HCT116 (cell line): ENCODE results near the gene SNAPC4. TPM values are rescaled to one million over a fixed set of nuclear protein-coding genes. Genes with fewer than 3 reads are reported as not detected.

Experiments
- ATAC-seq: fragments of 200-7000 bp; cut with Tn5 transposase; 2 replicates; pipeline ENCODE4 v1.9.1; 2020; ENCODE audit warnings: mild to moderate bottlenecking, moderate library complexity
- BruUV-seq: library from RNA; stranded (reverse); fragments of 400-500 nt; replicated peaks from 2 replicates; lab custom pipeline; 2021; lab: Mats Ljungman, UMichigan
- CTCF ChIA-PET: fragments of 300-600 bp; sonication (Branson Sonifier 250); formaldehyde crosslinking; loops from one replicate; lab custom pipeline; 2021; ENCODE audit warnings: antibody characterized with exemption; lab: Charles Lee
- POLR2A ChIA-PET: fragments of 300-600, 350-600 bp; sonication (Branson Sonifier 250); formaldehyde crosslinking; loops from one replicate; lab custom pipeline; 2021; ENCODE audit warnings: antibody characterized with exemption; lab: Charles Lee
- RAD21 ChIA-PET, 2 experiments: fragments of 300-600 bp; sonication (Branson Sonifier 250); formaldehyde crosslinking; loops; one replicate each; lab custom pipeline; 2023; ENCODE audit warnings: low total read pairs in 2 of 2; ENCODE audit not compliant: uncharacterized antibody in 2 of 2, unreplicated experiment in 2 of 2, low non-redundant PET in 1 of 2; lab: Charles Lee
- DNase-seq: peaks from one replicate; pipeline ENCODE4 v3.0.0-alpha.2; 2010; ENCODE audit warnings: low read depth, low spot score
- H2AFZ ChIP-seq: fragments of 200-600 bp; shearing (Covaris generic), sonication (generic); 2 replicates; pipeline ENCODE4 v1.6.1; 2017; ENCODE audit warnings: low read depth, mixed run types, mixed read lengths, antibody characterized with exemption, low read length; ENCODE audit not compliant: poor library complexity, severe bottlenecking
- H3K27ac ChIP-seq: 2 replicates; pipeline ENCODE4 v1.5.1; 2012; ENCODE audit warnings: low read depth, low read length
- H3K27me3 ChIP-seq: fragments of 200-600 bp; sonication (generic); 2 replicates; pipeline ENCODE4 v1.6.1; 2016; ENCODE audit warnings: mixed run types, low read length, mixed read lengths; ENCODE audit not compliant: insufficient read depth
- H3K36me3 ChIP-seq, 2 experiments: fragments of 200-500 bp in 1 of 2; fragments of 200-600 bp in 1 of 2; sonication (Bioruptor generic) in 1 of 2; sonication (generic) in 1 of 2; 2 replicates each; pipeline versions ENCODE4 v1.5.1 to v1.6.1; 2014 to 2016; ENCODE audit warnings: low read length in 2 of 2, inconsistent platforms in 1 of 2, mixed read lengths in 1 of 2, mixed run types in 1 of 2; ENCODE audit not compliant: insufficient read depth in 2 of 2, control insufficient read depth in 1 of 2
- H3K4me1 ChIP-seq, 2 experiments: fragments of 200-600 bp in 1 of 2; sonication (generic) in 1 of 2; 2 replicates each; pipeline versions ENCODE4 v1.5.1 to v1.6.1; 2012 to 2017; ENCODE audit warnings: low read length in 2 of 2, inconsistent platforms in 1 of 2, mild to moderate bottlenecking in 1 of 2, mixed read lengths in 1 of 2, mixed run types in 1 of 2, moderate library complexity in 1 of 2; ENCODE audit not compliant: insufficient read depth in 2 of 2, control insufficient read depth in 1 of 2
- H3K4me2 ChIP-seq: fragments of 200-600 bp; sonication (generic); 2 replicates; pipeline ENCODE4 v1.6.1; 2017; ENCODE audit warnings: mixed run types, low read length, mixed read lengths
- H3K4me3 ChIP-seq, 2 experiments: fragments of 200-600 bp in 1 of 2; sonication (generic) in 1 of 2; replicated peaks in 1 of 2; 2 replicates each; pipeline ENCODE4 v1.5.1; 2011 to 2016; ENCODE audit warnings: low read length in 2 of 2, control low read depth in 1 of 2, low read depth in 1 of 2, mild to moderate bottlenecking in 1 of 2, mixed read lengths in 1 of 2, mixed run types in 1 of 2
- H3K79me2 ChIP-seq: fragments of 200-600 bp; sonication (generic); 2 replicates; pipeline ENCODE4 v1.6.1; 2017; ENCODE audit warnings: mild to moderate bottlenecking, mixed run types, low read length, moderate library complexity, mixed read lengths; ENCODE audit not compliant: insufficient read depth
- H3K9ac ChIP-seq: fragments of 200-600 bp; sonication (generic); 2 replicates; pipeline ENCODE4 v1.6.1; 2016; ENCODE audit warnings: low read length, mixed read lengths
- H3K9me2 ChIP-seq: fragments of 200-600 bp; sonication (generic), shearing (Covaris generic); 2 replicates; pipeline ENCODE4 v1.6.1; 2017; ENCODE audit warnings: mixed run types, mild to moderate bottlenecking, moderate library complexity; ENCODE audit not compliant: insufficient read depth
- H3K9me3 ChIP-seq, 2 experiments: fragments of 200-500 bp in 1 of 2; fragments of 200-600 bp in 1 of 2; sonication (Bioruptor generic) in 1 of 2; sonication (generic) in 1 of 2; 2 replicates each; pipeline ENCODE4 v1.6.1; 2014 to 2017; ENCODE audit warnings: low read length in 2 of 2, mixed read lengths in 2 of 2, inconsistent platforms in 1 of 2, low read depth in 1 of 2, mild to moderate bottlenecking in 1 of 2, mixed run types in 1 of 2, moderate library complexity in 1 of 2; ENCODE audit not compliant: control insufficient read depth in 1 of 2, insufficient read depth in 1 of 2
- H4K20me1 ChIP-seq: fragments of 200-600 bp; sonication (generic), shearing (Covaris generic); 2 replicates; pipeline ENCODE4 v1.6.1; 2017; ENCODE audit warnings: mixed run types, mild to moderate bottlenecking, moderate library complexity; ENCODE audit not compliant: insufficient read depth
- CBX3 ChIP-seq: IDR thresholded peaks from 2 replicates; pipeline ENCODE4 v1.6.1; 2012; ENCODE audit warnings: low read depth
- RAD21 ChIP-seq: IDR thresholded peaks from 2 replicates; pipeline ENCODE4 v1.6.1; 2012; ENCODE audit warnings: low read depth, mild to moderate bottlenecking
- SIN3A ChIP-seq: IDR thresholded peaks from 2 replicates; pipeline ENCODE4 v1.6.1; 2012; ENCODE audit warnings: low read depth
- TCF7L2 ChIP-seq: IDR thresholded peaks from 2 replicates; pipeline ENCODE4 v1.7.0; 2011; ENCODE audit warnings: borderline replicate concordance, inconsistent platforms; ENCODE audit not compliant: insufficient read depth, insufficient read length; ENCODE audit errors: extremely low read depth
- intact Hi-C: fragments of 100-400 bp; cut with micrococcal nuclease; formaldehyde crosslinking; loops from 2 replicates; pipeline ENCODE4 v1.10.0; 2022
- total RNA-seq: library from RNA; stranded (reverse); gene quantifications from one replicate; pipeline ENCODE4 v1.2.1, GENCODE V29; 2021; ENCODE audit not compliant: unreplicated experiment

SNAPC4 gene
- total RNA-seq, 1 experiment from 2014 or later, result 20.4 TPM

- TF ChIP-seq SIN3A (no peak), CBX3 (no peak)
These were observed 25.8 kb downstream of the SNAPC4 start (continued) for GRCh38 chr9:136374183-136374575.

GRCh38 chr9:136373300-136374182 is 26.4 kb downstream of the SNAPC4 start, which contains the start of gene CARD9:
CARD9 (minus strand) TSS chr9:136373669; CDS start chr9:136372078, 1,591 bp downstream.
- H3K9ac ChIP-seq, result no peak within 1 kb of the TSS
- no peaks in the 10 kb centered on the region for H3K27me3 ChIP-seq
- no peaks in the 10 kb centered on the region for H3K9me3 ChIP-seq
- RAD21 ChIA-PET, result no interaction called here
- peak within 1 kb of the TSS; percentile 12; the same call in 1 of the 2 replicates for H3K4me2 ChIP-seq
- H3K36me3 ChIP-seq, result no peaks in the 10 kb centered on the region; a peak in 1 of 4 replicates
- no peak within 1 kb of the TSS for H2AFZ ChIP-seq
- POLR2A ChIA-PET, result no interaction called here
- CTCF ChIA-PET, result interaction anchor here (1.0 kb wide), 1 partner anchor 11 kb away, joined by 3 read pairs; no protein-coding TSS in a partner anchor
- ATAC-seq (no peak), DNase-seq (no peak)
- no peak within 1 kb of the TSS; the same call in 1 of the 2 replicates for H3K27ac ChIP-seq
- no peak for TF ChIP-seq RAD21
- no peak for TF ChIP-seq TCF7L2
- TF ChIP-seq, all 23 proteins: peak for 0
- Histone ChIP-seq H3K4me1 (peaks cover 0 to 9% of the 10 kb centered on the region in 2 experiments; a peak in 2 of 4 replicates), H3K9me2 (no peaks in the 10 kb centered on the region), H3K4me3 (no peak within 1 kb of the TSS), H3K79me2 (no peaks in the 10 kb centered on the region), H4K20me1 (no peaks in the 10 kb centered on the region)
- BruUV-seq, result no TSS peak
- intact Hi-C loops, result no loop called here
